Stimulated activated CD8-positive, alpha-beta memory T cell treated with anti-CD3 and anti-CD28 coated beads, Interleukin-2, amount 100 ng/mL, for 1 hour (primary cell): ENCODE measurements around the gene RBP5.

Experiments
- DNase-seq, 2 donors: peaks; one replicate each; pipeline ENCODE4 v3.0.0-alpha.2; 2020; ENCODE audit warnings: low read depth in 2 of 2

The RBP5 gene

GRCh38 chr12:7073946-7074345 is 54.7 kb downstream of the RBP5 start:
- no peak for DNase-seq
